ENCODE results near the gene PSMB7.

DNA sequence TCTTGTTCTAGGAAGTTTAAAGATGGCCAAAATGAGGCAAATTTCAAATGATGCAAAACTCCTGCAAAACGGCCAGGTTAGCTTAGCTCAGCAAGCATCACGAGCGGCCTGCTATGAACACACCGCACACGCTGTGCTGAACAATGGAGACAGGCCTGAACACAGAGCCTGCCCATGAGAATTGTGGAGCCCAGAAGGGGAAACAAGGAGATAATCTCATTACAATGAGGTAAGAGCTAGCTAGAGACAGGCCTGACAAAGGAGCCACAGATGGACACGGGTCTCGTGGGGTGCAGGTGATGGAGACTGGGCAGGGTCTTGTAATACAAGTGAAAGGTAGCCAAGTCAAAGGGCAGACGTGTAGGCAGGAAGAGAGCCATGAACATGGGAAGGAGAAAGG, 50.2 kb downstream of the PSMB7 start:
- TF ChIP-seq, protein P1, sequence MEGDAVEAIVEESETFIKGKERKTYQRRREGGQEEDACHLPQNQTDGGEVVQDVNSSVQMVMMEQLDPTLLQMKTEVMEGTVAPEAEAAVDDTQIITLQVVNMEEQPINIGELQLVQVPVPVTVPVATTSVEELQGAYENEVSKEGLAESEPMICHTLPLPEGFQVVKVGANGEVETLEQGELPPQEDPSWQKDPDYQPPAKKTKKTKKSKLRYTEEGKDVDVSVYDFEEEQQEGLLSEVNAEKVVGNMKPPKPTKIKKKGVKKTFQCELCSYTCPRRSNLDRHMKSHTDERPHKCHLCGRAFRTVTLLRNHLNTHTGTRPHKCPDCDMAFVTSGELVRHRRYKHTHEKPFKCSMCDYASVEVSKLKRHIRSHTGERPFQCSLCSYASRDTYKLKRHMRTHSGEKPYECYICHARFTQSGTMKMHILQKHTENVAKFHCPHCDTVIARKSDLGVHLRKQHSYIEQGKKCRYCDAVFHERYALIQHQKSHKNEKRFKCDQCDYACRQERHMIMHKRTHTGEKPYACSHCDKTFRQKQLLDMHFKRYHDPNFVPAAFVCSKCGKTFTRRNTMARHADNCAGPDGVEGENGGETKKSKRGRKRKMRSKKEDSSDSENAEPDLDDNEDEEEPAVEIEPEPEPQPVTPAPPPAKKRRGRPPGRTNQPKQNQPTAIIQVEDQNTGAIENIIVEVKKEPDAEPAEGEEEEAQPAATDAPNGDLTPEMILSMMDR (IDR thresholded peaks at IDR 0.05), result no peak
- TF ChIP-seq POLR2A (IDR thresholded peaks at IDR 0.05), result no peak

All from heart left ventricle (tissue), 13 donors.